ENCODE results near the gene GPX8. TPM values are rescaled to one million over a fixed set of nuclear protein-coding genes. Genes with fewer than 3 reads are reported as not detected.

Gene GPX8
- total and polyA plus RNA-seq, 2 of the 13 experiments (the other 11 are each of a cell fraction or from before 2014, with no cell fraction given) = 0.33 to 0.94 TPM

DNA sequence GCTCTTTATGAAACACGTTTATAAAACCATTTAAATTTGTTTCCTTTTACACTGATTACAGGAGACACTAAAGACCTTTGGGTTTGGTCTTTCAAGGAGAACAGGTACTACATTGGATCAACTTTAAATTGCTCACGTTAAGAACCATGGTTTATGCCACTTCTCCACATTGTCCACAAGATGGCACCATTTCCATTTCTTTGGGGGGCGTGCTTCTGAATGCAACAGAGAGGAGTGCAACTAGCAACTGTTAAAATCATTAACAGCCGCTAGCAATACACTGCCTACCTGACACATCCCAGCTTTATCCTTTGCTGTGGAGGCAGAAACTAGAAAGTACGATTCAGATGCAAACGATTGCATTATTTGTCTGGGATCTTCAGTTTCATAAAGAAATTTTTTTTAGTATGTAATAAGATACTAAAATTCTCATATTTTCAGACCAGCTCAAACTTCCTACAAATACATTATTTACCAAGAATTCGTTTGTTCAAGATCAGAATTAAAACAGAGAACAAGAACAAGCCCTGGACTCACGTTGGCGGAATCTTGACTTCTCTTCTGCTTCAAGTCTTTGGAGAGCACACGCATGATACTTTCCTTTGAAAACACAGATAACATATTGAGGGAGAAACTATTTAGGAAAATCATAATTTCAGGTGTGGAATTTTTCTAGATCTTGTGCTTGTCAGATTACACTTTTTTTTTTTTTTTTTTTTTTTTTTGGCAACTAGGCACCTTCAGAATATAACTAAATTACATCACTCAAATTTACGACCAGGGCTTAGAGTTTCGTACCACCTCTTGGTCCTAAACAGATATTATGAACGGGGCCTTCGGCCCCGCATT is 12.3 kb downstream of the GPX8 start:
- in situ Hi-C loops (cut with HindIII; ENCODE audit: extremely low pct_ligation_motif_present, low pct_unique_long_range_greater_than_20kb) (loop anchor here (5.0 to 25.0 kb wide), 2 partner anchors 520 to 660 kb away; partner anchors contain the start of gene SNX18), intact Hi-C loops (cut with micrococcal nuclease; ENCODE audit: unreplicated experiment) (loop anchor here (1.0 to 10.0 kb wide), 6 partner anchors 55 to 763 kb away; partner anchors contain the start of genes DHX29, MCIDAS and MTREX)
- FAIRE-seq (peak; percentile 71), DNase-seq (ENCODE audit: low spot score) (peak; percentile 80), ATAC-seq (peak; percentile 61)
- no peaks in the 10 kb centered on the region for H3K36me3 ChIP-seq (replicated peaks in 1 of 2; ENCODE audit: control insufficient read depth in 1 of 2, insufficient read depth in 2 of 2, low read length in 2 of 2)
- no TSS peak for BruUV-seq (replicated peaks)
- H3K9me3 ChIP-seq (ENCODE audit: low read length) = no peaks in the 10 kb centered on the region
- H3K4me2 ChIP-seq (ENCODE audit: low read depth, low read length) = peak overlapping the region; percentile 94
- no peaks in the 10 kb centered on the region for H3K79me2 ChIP-seq (ENCODE audit: insufficient read depth, low read length)
- no peak overlapping the region for H2AFZ ChIP-seq (ENCODE audit: low read length)
- 11% methylated on average over 15 of the region's 15 CpGs for WGBS (ENCODE audit: low lambda C conversion rate)
- H4K20me1 ChIP-seq (ENCODE audit: insufficient read depth, low read length) = no peaks in the 10 kb centered on the region; the same call in 1 of the 2 replicates
- H3K27me3 ChIP-seq (ENCODE audit: control insufficient read depth in 1 of 2, insufficient read depth in 2 of 2, low read length in 2 of 2) = peaks cover 2 to 36% of the 10 kb centered on the region in 2 experiments; a peak in 3 of 5 replicates
- ChIA-PET CTCF (ENCODE audit: low intra/inter-chr PET ratio, low total read pairs) (interaction anchor here (0.9 to 1.0 kb wide), 2 partner anchors 53 to 520 kb away, joined by 3 read pairs; no protein-coding TSS in a partner anchor), POLR2A (no interaction called here)
- no peak overlapping the region for H3K9ac ChIP-seq (ENCODE audit: insufficient read depth, low read depth, low read length)
- H3K27ac ChIP-seq (ENCODE audit: extremely low read length, insufficient read depth, low read length) = no peak overlapping the region
- H3K4me3 ChIP-seq (replicated peaks in 1 of 3; ENCODE audit: insufficient read depth in 1 of 3, low read depth in 2 of 3, low read length in 3 of 3) = peak overlapping the region; percentile 39 to 70 (median 59); a peak in 5 of 6 replicates
- H3K4me1 ChIP-seq (ENCODE audit: insufficient read depth, low read length) = peaks cover 39% of the 10 kb centered on the region
- TF ChIP-seq, protein P1, sequence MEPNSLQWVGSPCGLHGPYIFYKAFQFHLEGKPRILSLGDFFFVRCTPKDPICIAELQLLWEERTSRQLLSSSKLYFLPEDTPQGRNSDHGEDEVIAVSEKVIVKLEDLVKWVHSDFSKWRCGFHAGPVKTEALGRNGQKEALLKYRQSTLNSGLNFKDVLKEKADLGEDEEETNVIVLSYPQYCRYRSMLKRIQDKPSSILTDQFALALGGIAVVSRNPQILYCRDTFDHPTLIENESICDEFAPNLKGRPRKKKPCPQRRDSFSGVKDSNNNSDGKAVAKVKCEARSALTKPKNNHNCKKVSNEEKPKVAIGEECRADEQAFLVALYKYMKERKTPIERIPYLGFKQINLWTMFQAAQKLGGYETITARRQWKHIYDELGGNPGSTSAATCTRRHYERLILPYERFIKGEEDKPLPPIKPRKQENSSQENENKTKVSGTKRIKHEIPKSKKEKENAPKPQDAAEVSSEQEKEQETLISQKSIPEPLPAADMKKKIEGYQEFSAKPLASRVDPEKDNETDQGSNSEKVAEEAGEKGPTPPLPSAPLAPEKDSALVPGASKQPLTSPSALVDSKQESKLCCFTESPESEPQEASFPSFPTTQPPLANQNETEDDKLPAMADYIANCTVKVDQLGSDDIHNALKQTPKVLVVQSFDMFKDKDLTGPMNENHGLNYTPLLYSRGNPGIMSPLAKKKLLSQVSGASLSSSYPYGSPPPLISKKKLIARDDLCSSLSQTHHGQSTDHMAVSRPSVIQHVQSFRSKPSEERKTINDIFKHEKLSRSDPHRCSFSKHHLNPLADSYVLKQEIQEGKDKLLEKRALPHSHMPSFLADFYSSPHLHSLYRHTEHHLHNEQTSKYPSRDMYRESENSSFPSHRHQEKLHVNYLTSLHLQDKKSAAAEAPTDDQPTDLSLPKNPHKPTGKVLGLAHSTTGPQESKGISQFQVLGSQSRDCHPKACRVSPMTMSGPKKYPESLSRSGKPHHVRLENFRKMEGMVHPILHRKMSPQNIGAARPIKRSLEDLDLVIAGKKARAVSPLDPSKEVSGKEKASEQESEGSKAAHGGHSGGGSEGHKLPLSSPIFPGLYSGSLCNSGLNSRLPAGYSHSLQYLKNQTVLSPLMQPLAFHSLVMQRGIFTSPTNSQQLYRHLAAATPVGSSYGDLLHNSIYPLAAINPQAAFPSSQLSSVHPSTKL (CRISPR knock-in tag; IDR thresholded peaks at IDR 0.05) = peak; percentile 13; the same call in 1 of the 2 replicates
- TF ChIP-seq FOXJ3 (CRISPR knock-in tag; IDR thresholded peaks at IDR 0.05; ENCODE audit: borderline replicate concordance) (0 out of 2 replicates have a peak, but pooled peaks have one; percentile 20), TGIF2 (CRISPR knock-in tag; IDR thresholded peaks at IDR 0.05) (0 out of 2 replicates have a peak, but pooled peaks have one; percentile 15), SAP130 (CRISPR knock-in tag; IDR thresholded peaks at IDR 0.05; ENCODE audit: low read depth) (peak; percentile 34; the same call in 1 of the 2 replicates), ZNF850 (CRISPR knock-in tag; conservative IDR thresholded peaks at IDR 0.05) (no peak), GATA4 (IDR thresholded peaks at IDR 0.05; ENCODE audit: borderline replicate concordance, low read depth) (no peak), NR2F6 (IDR thresholded peaks at IDR 0.05) (no peak), NR2F6 (CRISPR knock-in tag; IDR thresholded peaks at IDR 0.05) (no peak), RAD21 (CRISPR knock-in tag; IDR thresholded peaks at IDR 0.05) (peak; percentile 66), SRSF1 (optimal IDR thresholded peaks at IDR 0.05; ENCODE audit: low read depth, low read length) (no peak), SMC3 (IDR thresholded peaks at IDR 0.05; ENCODE audit: low read length) (peak; percentile 70), ZFP90 (CRISPR knock-in tag; IDR thresholded peaks at IDR 0.05; ENCODE audit: borderline replicate concordance) (0 out of 2 replicates have a peak, but pooled peaks have one; percentile 45), ZNF766 (CRISPR knock-in tag; IDR thresholded peaks at IDR 0.05; ENCODE audit: borderline replicate concordance) (0 out of 2 replicates have a peak, but pooled peaks have one; percentile 48), CBX2 (IDR thresholded peaks at IDR 0.05; ENCODE audit: low read depth, low read length) (0 out of 2 replicates have a peak, but pooled peaks have one; percentile 31), CBX2 (CRISPR knock-in tag; IDR thresholded peaks at IDR 0.05; ENCODE audit: low read depth) (no peak)
- TF ChIP-seq, protein P2, sequence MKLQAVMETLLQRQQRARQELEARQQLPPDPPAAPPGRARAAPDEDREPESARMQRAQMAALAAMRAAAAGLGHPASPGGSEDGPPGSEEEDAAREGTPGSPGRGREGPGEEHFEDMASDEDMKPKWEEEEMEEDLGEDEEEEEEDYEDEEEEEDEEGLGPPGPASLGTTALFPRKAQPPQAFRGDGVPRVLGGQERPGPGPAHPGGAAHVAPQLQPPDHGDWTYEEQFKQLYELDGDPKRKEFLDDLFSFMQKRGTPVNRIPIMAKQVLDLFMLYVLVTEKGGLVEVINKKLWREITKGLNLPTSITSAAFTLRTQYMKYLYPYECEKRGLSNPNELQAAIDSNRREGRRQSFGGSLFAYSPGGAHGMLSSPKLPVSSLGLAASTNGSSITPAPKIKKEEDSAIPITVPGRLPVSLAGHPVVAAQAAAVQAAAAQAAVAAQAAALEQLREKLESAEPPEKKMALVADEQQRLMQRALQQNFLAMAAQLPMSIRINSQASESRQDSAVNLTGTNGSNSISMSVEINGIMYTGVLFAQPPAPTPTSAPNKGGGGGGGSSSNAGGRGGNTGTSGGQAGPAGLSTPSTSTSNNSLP (IDR thresholded peaks at IDR 0.05; ENCODE audit: low read depth, low read length) = peak; percentile 55; the same call in 1 of the 2 replicates
- TF ChIP-seq, protein P3, sequence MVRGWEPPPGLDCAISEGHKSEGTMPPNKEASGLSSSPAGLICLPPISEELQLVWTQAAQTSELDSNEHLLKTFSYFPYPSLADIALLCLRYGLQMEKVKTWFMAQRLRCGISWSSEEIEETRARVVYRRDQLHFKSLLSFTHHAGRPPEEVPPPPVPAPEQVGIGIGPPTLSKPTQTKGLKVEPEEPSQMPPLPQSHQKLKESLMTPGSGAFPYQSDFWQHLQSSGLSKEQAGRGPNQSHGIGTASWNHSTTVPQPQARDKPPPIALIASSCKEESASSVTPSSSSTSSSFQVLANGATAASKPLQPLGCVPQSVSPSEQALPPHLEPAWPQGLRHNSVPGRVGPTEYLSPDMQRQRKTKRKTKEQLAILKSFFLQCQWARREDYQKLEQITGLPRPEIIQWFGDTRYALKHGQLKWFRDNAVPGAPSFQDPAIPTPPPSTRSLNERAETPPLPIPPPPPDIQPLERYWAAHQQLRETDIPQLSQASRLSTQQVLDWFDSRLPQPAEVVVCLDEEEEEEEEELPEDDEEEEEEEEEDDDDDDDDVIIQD (CRISPR knock-in tag; IDR thresholded peaks at IDR 0.05; ENCODE audit: low read depth) = 0 out of 2 replicates have a peak, but pooled peaks have one; percentile 20

Data from HepG2 (cell line).